Measurements from ENCODE around the gene WNT4.

WNT4 gene

DNA sequence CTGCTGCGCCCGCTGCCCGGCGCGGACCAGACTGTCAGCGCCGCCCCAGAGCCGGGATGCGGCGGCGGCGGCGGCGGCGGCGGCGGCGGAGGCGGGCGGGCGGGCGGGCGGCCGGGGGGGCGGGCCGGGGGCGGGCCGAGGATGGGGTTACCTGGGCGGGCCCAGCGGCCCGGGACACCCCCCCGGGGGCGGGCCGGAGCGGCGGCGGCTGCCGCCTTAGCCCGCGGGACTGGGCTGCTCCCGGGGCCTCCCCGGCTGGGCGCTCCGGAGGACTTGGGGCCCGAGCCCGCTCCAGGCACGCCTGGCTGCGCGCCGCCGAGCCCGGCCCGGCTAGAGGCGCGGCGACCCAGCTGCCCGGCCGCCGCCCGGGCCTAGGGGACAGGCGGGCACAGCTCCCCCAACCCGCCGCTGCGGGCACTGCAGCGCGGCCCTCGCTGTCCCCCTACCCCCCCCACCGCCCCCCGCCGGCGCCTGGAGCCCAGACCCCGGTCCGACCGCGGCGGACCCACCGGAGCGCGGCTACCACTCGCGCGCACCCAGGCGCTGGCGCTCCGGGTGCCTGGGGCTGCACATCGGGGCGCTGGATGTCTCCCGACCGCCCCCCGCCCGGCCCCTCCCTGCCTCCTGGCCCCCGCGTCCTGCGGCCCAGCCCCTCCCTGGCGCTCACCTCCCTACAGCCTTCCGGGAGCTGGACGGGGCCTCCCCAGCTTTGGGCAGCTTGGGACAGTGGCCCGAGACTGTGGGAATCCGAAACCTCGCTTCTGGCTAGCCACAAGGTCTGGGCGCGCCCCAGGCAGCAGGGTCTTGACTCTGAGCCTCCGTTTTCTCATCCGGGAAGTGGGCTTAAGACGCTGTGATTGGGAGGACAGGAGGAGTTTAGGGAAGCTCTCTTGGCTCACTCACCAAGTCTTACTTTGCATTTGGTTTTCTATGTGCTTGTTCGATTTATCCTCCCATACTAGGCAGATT lies at the start of gene WNT4:
WNT4 (minus strand) TSS at position 33 of the 969 bp plus-strand sequence. CDS start 175 bp downstream, outside the sequence.
- DNase-seq (ENCODE audit: low spot score): peak; percentile 94

DNA sequence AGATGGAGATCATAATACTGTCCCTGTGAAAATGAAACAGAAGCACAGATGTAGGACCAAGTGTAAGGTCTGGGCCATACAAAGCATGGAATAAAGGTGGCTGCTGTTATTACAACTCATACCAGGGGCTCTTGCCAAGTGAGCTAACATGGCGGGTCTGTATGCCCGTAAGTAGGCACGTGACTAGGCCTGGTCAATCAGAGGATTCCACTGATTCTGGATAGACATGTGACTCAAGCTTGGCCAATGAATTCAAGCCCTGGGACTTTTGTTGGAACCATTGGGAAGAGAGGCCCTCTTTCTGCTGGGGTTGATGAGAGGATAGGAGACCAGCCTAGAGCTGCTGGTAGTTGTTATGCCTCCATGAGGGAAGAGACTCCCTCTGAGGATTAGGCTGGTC lies 47.8 kb upstream of the WNT4 start:
- DNase-seq (ENCODE audit: low spot score): no peak

DNA sequence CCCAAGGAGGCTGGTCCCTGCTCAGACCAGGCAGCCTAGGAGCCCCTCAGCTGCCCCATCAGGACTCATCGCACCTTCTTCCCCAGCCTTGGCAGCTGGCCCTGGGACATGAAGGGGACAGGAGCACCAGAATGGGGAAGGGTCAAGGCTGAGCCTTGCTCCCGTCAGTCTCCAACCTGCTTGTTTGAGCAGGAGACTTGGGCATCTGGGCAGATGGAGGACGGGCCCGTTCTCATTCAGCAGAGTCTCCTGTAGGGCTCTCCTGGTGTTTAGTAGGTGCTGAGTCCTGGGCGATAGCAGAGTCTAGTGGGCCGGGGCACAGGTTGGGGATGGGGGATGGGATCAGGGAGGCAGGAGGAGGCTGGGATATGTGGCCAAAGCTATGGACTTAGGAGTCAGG lies 47.4 kb upstream of the WNT4 start:
- DNase-seq (ENCODE audit: low spot score): no peak

DNA sequence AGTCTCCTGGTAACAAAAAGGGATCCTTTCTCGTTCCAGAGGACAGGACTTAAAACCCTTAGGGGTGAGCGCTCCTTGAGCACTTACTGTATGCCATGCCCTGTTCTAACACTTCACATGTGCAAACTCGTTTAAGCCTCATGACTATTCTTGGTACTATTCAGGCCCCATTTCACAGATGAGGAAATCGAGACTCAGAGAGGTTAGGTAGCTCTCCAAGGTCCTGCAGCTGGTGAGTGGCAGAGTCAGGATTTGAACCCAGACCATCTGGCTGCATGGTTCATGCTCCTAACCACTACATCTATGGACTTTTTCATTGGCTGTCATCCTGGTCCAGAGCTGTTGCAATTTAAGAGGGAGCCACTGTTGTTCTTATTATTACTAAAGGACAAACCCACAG lies 46.7 kb upstream of the WNT4 start:
- no peak for DNase-seq (ENCODE audit: low spot score)

DNA sequence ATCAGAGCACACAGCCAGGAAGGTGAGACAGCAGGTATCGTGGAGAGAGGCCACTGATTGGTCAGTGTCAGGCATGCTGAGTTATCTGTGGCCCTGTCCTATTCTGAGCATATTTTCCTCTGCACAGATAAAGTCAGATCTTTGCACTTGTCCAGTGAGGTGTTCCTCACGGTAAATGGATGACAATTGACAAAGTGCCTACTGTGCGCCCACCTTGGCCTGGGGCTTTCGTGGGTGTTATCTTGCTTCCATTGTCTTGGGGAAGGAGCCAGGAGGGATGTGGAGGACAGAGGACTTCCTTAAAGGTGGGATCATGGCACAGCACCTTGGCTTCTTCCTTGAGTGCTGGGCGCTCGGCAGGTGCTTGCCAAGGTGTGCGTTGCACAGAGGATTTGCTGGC lies 46.0 kb upstream of the WNT4 start:
- no peak for DNase-seq (ENCODE audit: low spot score)

DNA sequence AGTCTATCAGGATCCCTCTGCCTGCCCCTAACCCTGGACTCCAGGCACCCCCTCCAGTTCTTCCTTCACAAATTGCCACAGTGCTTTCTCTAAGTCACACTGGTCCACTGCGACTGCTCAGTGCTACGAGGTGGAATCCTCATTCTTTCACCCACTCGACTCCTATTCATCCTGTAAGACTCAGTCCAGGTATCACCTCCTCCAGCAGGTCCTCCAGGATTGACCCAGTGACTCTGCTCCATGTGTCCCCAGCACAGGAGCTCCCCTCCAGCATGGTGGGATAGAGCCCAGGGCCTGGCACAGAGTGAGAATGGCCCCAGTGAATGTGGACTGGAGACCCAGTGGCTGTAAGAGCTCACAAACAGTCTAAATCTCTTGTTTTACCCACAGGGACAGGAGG lies 45.5 kb upstream of the WNT4 start:
- DNase-seq (ENCODE audit: low spot score): no peak

DNA sequence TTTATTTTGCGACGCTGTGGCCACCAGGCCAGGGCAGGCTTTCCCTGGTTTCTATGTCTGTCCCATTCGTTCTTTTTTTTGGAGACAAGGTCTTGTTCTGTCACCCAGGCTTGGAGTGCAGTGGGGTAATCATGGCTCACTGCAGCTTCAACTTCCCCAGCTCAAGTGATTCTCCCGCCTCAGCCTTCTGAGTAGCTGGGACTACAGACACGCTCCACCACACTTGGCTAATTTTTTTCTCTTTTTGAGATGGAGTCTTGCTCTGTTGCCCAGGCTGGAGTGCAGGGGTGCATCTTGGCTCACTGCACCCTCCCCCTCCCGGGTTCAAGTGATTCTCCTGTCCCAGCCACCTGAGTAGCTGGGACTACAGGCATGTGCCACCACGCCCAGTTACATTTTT lies 43.4 kb upstream of the WNT4 start:
- no peak for DNase-seq (ENCODE audit: low spot score)

DNA sequence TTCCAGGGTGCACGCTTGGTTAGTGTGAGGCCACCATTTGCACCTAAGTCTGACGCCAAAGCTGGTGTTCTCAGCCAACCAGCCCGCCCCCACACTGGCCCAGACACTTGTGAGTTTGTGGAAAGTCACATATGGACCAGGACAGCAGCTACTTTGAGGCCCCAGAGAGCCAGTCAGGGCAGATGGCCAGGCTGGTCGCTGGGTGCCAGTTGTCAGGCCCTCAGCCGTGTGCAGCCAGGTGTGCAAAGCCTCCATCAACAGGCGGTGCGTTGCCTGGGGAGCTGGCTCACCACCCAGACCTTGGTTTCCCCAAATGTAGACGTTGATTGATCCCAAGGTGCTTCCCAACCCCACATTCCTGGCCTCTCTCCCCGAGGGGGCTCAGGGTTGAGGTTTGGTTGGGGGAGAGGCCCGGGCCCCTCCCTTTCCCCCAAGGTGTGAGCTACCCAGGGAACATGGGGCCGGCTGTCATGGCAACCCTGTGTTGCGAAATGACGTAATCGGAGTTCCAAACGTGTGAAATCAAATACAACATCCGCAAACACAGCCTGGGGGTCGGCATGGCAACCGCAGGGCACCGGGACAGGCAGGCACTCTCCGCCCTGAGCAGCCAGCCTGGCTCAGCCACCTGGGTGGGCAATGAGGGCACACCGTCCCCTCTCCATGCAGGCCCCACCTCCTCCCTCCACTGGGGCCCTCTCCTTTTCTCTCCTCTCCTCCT lies 42.2 kb upstream of the WNT4 start:
- DNase-seq (ENCODE audit: low spot score): no peak

DNA sequence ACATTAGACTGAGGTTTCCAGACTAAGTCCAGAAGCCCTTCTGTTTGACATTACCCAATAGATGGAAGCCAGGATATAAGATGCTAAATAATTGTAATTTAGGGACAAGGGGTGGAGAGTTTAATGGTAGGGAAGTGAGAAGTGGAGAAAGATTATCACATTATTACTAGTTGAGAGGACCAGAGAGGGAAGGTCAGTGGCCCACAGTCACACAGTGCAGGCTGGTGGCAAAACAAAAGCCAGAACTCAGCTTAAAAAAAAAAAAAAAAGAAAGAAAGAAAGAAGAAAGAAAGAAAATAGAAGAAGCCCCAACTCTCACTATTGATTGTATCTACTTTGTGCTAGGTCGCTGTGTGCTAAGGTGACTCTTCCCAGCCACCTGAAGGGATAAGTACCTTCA lies 41.6 kb upstream of the WNT4 start:
- no peak for DNase-seq (ENCODE audit: low spot score)

DNA sequence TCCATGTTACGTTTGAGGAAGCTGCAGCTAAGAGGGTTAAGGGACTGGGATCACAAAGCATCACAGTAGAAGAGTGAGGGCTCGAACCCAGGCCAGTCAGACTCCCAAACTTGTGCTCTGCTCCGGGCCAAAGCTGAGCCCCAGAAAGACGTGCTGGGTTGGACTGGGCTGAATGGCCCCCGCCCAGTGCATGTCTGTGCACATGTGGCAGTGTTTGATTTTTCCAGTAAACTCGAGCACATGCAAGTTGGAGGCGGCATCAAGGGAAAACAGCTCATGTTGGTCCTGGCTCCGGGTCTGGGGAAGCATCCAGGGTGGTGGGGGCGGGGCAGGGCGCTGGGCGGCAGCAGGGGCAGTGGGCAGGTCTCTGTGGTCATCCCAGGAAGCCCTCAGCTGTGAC lies 39.8 kb upstream of the WNT4 start:
- no peak for DNase-seq (ENCODE audit: low spot score)

DNA sequence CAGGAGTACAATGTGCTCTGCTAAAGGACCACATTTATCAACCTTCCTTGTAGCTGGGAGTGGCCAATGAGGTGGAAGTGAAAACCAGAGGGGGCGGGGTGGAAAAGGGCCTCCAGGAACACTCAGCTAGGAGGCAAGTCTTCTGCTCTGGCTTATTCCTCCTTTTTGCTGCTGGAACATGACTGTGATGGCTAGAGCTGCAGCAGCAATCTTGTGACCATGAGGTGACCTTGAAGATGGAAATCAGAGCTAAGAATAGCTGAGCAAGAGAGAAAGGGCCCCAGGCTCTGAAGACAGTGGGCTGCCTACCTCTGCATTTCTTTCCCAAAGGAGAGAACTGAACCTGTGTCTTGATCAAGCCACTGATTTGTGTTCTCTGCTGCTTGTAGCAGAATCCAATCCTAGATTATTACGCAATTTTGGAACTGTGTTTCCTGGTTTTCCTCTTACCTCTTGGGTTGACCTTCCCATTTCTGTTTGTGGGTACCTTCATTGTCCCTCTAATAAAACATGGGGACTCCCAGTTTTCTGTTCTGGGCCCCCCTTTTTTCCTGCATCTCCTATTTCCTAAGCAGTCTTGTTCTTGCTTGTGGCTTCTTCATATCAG lies 36.4 kb upstream of the WNT4 start:
- no peak for DNase-seq (ENCODE audit: low spot score)

DNA sequence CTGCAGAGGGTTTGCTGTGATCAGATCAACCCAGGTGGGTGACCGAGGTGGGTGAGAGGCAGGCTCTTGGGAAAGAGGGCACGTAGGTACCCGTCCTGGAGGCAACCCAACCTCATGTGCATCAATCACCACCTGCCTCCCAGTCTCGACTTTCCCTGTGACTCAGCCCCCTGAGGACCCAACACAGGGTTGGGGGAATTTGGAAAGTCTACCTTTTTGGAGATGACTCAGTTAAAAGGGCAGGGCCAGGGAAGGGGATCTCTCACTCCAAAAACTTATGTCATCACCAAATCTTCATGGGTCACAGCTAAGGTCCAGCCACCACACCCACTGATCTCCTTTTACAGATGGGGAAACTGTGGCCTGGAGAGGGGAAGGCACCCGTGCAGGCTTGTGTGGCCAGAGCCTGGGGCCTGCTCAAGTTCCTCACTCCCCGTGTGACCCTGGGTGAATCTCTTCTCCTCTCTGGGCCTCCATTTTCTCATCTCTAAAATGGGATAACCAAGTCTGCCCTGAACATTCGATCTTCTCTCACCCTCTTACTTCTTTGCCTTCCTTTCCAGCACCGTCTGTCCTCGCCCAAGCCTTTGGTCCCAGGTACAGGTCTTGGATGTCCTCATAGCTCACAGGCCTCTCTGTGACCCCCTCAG lies 34.6 kb upstream of the WNT4 start:
- DNase-seq (ENCODE audit: low spot score): no peak

DNA sequence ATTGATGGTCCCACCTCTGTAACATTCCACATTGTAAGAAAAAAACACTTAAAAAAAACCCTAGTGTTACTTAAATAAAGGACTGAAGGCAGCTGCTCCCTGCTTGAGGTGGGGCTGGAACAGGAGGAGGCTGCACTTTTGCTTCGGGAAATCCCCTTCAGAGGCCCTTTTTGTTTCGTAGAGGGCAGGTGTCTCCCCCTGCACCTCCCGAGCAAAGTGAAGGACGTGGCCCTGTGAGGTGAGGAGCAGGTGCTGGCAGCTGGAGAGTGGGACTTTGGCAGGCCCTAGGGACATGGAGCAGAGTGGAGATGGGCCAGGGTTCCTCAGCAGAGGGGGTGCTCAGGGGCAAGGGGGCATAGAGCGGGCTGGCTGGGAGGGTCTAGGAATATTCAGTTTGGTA lies 33.4 kb upstream of the WNT4 start:
- no peak for DNase-seq (ENCODE audit: low spot score)

DNA sequence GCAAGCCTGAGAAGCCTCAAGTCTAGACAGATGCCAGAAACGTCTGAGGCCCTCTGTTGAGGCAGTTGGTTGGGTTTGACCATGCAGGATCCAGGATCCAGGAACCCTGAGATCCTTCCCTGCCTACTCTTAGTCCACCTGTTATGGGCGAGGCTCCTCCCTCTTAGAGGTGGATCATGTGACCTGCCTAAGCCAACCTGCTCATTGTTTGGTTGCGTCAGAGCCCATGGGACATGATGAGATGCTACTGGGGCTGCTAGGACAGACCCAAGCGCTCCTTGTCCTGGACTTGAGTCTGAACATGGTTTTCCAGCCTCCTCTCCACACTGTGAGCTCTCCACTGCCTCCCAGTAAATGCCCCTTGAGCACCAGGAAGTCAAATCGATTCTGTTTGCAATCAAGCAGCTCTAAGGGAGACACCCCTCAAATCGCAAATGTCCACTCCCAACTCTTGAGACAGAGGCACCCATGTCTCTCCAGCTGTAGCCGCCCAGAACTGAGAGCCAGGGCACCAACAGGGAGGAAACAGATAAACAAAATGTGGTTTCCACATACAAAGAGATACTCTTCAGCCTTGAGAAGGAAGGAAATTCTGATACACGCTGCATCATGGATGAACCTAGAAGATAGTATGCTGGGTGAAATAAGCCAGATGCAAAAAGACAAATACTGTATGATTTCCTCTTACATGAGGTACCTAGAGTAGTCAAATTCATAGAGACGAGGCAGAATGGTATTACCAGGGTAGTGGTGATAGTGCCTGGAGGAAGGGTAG lies 31.7 kb upstream of the WNT4 start:
- DNase-seq (ENCODE audit: low spot score): no peak

DNA sequence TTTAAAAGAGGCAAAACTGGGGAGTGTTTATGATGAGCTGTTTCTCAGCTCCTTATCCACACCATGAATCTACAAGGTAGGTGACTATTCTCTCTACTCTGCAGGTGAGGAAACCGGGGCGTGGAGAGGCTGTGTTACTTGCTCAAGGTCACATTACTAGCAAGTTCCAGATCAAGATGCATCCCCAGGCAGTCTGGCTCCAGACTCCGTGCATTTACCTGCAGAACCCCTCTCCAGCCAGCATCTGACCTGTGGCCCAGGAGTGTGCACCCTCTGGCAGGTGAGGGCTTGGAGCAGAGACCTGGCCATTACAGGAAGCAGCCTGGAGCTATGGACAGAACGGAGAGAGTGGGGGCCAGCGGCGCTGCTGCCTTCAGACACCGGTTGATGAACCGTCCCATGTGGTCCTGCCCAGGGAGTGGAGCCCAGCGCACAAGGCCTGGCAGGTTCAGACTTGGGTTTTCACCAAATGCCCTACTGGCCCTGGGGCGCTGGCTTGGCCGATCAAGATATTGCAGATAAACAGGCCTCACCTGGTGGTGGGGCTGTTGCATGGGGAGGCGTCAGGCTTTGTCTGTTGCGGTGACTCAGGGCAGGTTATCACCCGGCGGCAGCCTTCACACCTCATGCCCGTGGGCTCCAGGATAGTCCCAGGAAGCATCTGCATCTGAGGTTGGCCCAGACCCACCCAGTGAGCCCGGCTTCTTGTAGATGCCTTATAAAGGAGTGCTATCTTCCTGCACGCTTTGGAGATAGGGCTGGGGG lies 29.2 kb upstream of the WNT4 start:
- no peak for DNase-seq (ENCODE audit: low spot score)

DNA sequence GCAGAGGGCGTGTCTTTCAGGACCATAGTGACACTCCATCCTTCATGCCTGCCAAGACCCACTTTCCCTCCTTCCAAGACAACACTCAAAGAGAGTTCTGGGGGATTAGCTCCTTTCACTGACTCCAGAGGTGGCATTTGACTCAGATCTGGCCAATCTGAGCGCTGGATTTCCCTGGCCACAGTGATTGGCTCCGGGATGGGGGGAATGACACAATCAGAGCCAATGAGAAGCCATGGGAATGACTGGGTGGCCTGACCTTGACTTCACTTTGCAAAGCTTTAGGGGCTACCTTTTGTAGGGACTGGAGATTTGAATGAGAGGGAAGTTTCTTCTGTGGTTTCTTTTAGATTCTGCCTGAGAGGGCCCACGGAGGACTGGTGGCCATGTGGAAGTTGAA lies 26.9 kb upstream of the WNT4 start:
- DNase-seq (ENCODE audit: low spot score): no peak

DNA sequence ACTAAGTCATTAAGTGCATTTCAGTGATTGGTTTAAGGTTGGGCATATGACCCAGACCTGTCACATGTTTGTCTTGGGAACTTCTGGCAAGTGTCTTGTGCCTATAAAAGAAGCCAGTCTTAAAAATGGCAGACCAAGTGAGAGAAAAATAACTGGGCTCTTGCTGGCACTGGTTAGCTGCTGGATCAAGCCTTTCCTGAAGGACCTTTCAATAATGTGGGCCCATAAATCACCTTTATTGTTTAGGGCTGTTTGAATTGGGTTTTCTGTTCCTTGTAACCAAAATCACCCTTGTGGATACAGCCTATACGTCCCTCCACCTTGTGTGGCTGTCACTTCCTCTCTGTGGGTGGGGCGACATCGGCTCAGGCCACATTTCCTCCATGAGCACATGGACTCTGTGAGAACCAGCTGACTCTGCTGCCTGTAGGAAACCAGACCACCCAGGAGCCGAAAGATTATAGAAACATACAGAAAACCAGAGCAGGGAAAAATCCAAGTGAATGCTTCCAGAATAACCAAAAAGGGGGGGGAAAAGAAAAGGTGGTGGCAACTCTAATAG lies 25.6 kb upstream of the WNT4 start:
- no peak for DNase-seq (ENCODE audit: low spot score)

DNA sequence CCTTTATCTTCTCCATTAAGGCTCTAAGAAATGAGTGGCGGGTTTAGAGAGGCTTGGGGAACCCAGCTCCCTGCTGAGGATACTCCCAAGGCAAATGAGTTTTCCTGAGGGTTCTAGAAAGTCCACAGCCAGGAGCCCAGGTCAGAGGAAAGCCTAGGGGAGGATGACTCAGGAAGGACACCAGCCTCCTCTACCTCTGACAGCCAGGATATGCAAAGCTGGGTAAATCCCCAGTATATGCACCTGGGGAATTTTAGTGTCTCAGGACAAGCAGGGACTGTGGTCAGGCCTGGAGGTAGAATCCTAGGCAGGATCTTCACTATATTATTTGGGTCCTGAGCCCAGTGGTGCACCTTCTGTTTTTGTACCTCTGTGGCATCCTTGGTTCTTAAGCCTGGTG lies 23.5 kb upstream of the WNT4 start:
- no peak for DNase-seq (ENCODE audit: low spot score)

DNA sequence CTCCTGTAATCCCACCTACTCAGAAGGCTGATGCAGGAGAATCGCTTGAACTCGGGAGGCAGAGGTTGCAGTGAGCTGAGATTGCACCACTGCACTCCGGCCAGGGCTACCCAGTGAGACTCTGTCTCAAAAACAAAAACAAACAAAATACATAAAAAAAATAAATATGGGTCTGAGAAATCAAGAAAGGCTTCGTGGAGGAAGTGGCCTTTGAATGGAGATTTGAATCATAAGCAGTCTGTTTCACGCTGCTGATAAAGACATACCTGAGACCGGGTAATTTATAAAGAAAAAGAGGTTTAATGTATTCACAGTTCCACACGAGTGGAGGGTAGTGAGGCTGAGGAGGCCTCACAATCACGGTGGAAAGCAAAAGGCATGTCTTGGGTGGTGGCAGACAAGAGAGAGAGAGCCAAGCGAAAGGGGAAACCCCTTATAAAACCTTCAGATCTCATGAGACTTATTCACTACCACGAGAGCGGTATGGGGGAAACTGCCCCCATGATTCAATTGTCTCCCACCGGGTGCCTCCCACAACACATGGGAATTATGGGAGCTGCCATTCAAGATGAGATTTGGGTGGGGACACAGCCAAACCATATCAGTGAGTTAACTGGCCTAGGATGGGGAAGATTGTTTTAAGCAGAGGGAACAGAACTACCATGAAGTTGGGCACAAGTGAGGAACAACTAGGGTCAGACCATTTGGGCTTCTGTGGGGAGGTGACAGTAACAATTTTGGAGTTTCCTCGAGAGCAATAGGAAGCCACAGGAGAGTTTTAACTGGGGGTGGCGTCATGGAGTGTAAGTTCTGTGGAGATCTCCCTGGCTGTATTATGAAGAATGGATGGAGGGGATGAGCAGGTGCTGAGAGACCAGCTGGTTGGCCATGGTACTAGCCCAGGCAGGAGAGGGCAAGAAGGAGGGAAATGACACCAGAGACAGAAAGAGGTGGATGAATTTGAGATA lies 22.2 kb upstream of the WNT4 start:
- no peak for DNase-seq (ENCODE audit: low spot score)

Data from GM03348 (cell line).